GM12801 (cell line): ENCODE measurements around the gene NOL4L.

Experiments used
- TF ChIP-seq, protein P1 (sequence below): IDR thresholded peaks from one replicate; pipeline ENCODE4 v1.5.1; 2011; ENCODE audit warnings: control low read depth; ENCODE audit not compliant: insufficient read length; ENCODE audit errors: extremely low read depth

The NOL4L gene

DNA sequence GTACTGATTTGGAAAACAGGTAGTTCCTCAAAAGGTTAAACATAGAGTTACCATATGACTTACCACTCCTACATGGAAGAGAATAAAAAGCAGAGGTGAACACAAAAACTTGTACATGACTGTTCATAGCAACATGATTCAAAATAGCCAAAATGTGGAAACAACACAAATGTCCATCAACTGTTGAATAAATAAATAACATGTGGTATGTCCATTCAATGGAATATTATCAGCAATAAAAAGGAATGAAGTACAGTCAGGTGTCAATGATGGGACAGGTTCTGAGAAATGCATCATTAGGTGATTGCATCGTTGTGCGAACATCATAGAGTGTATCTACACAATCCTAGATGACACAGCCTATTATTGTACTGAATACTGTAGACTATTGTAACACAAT, 35.3 kb downstream of the NOL4L start:
- TF ChIP-seq, protein P1, sequence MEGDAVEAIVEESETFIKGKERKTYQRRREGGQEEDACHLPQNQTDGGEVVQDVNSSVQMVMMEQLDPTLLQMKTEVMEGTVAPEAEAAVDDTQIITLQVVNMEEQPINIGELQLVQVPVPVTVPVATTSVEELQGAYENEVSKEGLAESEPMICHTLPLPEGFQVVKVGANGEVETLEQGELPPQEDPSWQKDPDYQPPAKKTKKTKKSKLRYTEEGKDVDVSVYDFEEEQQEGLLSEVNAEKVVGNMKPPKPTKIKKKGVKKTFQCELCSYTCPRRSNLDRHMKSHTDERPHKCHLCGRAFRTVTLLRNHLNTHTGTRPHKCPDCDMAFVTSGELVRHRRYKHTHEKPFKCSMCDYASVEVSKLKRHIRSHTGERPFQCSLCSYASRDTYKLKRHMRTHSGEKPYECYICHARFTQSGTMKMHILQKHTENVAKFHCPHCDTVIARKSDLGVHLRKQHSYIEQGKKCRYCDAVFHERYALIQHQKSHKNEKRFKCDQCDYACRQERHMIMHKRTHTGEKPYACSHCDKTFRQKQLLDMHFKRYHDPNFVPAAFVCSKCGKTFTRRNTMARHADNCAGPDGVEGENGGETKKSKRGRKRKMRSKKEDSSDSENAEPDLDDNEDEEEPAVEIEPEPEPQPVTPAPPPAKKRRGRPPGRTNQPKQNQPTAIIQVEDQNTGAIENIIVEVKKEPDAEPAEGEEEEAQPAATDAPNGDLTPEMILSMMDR: no peak

GRCh38 chr20:32547753-32548034, 37.4 kb downstream of the NOL4L start:
- TF ChIP-seq, protein P1: no peak

- TF ChIP-seq, protein P1: no peak
These were observed 38.0 kb downstream of the NOL4L start for GRCh38 chr20:32546918-32547752.

DNA sequence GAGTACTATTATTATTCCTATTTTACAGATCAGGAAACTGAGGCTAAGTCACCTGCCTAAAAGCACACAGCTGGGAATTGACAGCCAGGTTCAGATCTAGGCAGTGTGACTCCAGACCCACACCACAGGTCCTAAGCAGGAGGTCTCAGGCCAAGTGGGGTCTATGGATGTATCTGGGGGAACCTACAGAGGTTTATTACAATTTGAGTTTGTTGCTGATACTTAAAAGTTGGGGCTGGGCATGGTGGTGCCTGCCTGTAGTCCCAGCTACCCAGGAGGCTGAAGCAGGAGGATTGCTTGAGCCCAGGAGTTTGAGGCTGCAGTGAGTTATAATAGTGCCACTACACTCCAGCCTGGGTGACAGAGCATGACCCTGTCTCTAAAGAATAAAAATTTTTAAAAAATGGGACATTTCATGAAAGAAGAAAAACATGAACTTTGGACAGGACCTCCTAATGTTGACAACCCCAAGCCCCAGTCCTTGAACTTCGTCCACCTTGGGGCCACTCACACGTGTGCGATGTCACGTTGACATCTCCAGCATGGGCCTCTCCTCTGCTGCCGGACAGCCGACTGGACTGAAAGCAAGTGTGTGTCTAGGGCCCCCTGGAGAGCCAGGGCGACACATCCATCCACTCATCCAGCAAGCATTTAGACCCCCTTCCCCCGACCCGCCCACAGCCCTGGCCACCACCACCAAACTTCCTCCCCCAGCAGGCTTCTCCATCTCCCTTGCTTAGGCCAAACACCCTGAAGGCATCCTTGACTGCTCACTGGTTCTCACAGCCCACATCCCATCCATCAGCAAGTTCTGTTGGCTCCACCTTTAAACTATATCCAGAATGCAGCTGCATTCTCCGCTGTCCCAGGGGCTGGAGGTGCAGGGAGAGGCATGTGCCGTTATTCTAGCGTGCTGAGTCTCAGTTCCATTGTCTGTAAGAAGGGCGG, 40.0 kb downstream of the NOL4L start:
- TF ChIP-seq, protein P1: no peak

- TF ChIP-seq, protein P1: no peak
These were observed 40.8 kb downstream of the NOL4L start for GRCh38 chr20:32544260-32544722.

- TF ChIP-seq, protein P1: no peak
These were observed 41.4 kb downstream of the NOL4L start for GRCh38 chr20:32543570-32544259.

- TF ChIP-seq, protein P1: no peak
These were observed 42.9 kb downstream of the NOL4L start for GRCh38 chr20:32542259-32542615.
